H9 (cell line): Measurements from ENCODE around the gene TINAG. TPM values are rescaled to one million over a fixed set of nuclear protein-coding genes. Genes with fewer than 3 reads are reported as not detected.

Experiments used
- DNase-seq: peaks from one replicate; pipeline ENCODE4 v3.0.0-alpha.2; 2017
- H2AFZ ChIP-seq: one replicate; pipeline ENCODE4 v1.6.1; 2013; ENCODE audit warnings: mild to moderate bottlenecking, low read length, control low read depth, moderate library complexity
- H2AK5ac ChIP-seq: 2 replicates; pipeline ENCODE4 v1.6.1; 2013; ENCODE audit warnings: low read length, control low read depth, mixed read lengths; ENCODE audit not compliant: insufficient read length
- H2BK120ac ChIP-seq: one replicate; pipeline ENCODE4 v1.6.1; 2013; ENCODE audit warnings: low read depth, mild to moderate bottlenecking, low read length, control low read depth, inconsistent platforms; ENCODE audit not compliant: poor library complexity, severe bottlenecking
- H2BK12ac ChIP-seq: 2 replicates; pipeline ENCODE4 v1.6.1; 2013; ENCODE audit warnings: low read length, control low read depth, mixed read lengths, low read depth; ENCODE audit not compliant: insufficient read length
- H2BK15ac ChIP-seq: 2 replicates; pipeline ENCODE4 v1.6.1; 2013; ENCODE audit warnings: low read depth, low read length, control low read depth
- H2BK20ac ChIP-seq: one replicate; pipeline ENCODE4 v1.6.1; 2013; ENCODE audit warnings: low read depth, mild to moderate bottlenecking, low read length, control low read depth, inconsistent platforms; ENCODE audit not compliant: poor library complexity, severe bottlenecking
- H2BK5ac ChIP-seq: 2 replicates; pipeline ENCODE4 v1.6.1; 2013; ENCODE audit warnings: low read length, control low read depth, mixed read lengths; ENCODE audit not compliant: insufficient read length
- H3K14ac ChIP-seq: 2 replicates; pipeline ENCODE4 v1.6.1; 2013; ENCODE audit warnings: low read length, control low read depth; ENCODE audit not compliant: insufficient read depth
- H3K18ac ChIP-seq: 2 replicates; pipeline ENCODE4 v1.6.1; 2013; ENCODE audit warnings: low read depth, mild to moderate bottlenecking, mixed read lengths, low read length, control low read depth; ENCODE audit not compliant: insufficient read length
- H3K23ac ChIP-seq: 2 replicates; pipeline ENCODE4 v1.6.1; 2013; ENCODE audit warnings: low read length, control low read depth, mixed read lengths, low read depth; ENCODE audit not compliant: insufficient read length
- H3K23me2 ChIP-seq: 2 replicates; pipeline ENCODE4 v1.6.1; 2013; ENCODE audit warnings: low read depth, mild to moderate bottlenecking, mixed read lengths, low read length, control low read depth; ENCODE audit not compliant: insufficient read length, poor library complexity, severe bottlenecking
- H3K27ac ChIP-seq: 2 replicates; pipeline ENCODE4 v1.5.1; 2013; ENCODE audit warnings: low read length, control low read depth, mixed read lengths, low read depth; ENCODE audit not compliant: insufficient read length
- H3K27me3 ChIP-seq: 2 replicates; pipeline ENCODE4 v1.6.1; 2013; ENCODE audit warnings: low read length, control low read depth, inconsistent platforms; ENCODE audit not compliant: insufficient read depth
- H3K4ac ChIP-seq: 2 replicates; pipeline ENCODE4 v1.6.1; 2013; ENCODE audit warnings: low read depth, mild to moderate bottlenecking, control low read depth, inconsistent platforms, low read length, moderate library complexity
- H3K4me1 ChIP-seq: 2 replicates; pipeline ENCODE4 v1.6.1; 2013; ENCODE audit warnings: low read length, control low read depth, inconsistent platforms; ENCODE audit not compliant: insufficient read depth
- H3K4me2 ChIP-seq: 2 replicates; pipeline ENCODE4 v1.6.1; 2013; ENCODE audit warnings: low read length, control low read depth, mixed read lengths; ENCODE audit not compliant: insufficient read length, insufficient read depth
- H3K56ac ChIP-seq: 2 replicates; pipeline ENCODE4 v1.6.1; 2013; ENCODE audit warnings: low read depth, mild to moderate bottlenecking, mixed read lengths, low read length, control low read depth; ENCODE audit not compliant: insufficient read length
- H3K79me1 ChIP-seq: 2 replicates; pipeline ENCODE4 v1.6.1; 2013; ENCODE audit warnings: low read depth, mild to moderate bottlenecking, moderate library complexity, low read length, control low read depth, inconsistent platforms; ENCODE audit not compliant: insufficient read depth, poor library complexity, severe bottlenecking
- H3K79me2 ChIP-seq: 2 replicates; pipeline ENCODE4 v1.6.1; 2013; ENCODE audit warnings: low read length, control low read depth, inconsistent platforms; ENCODE audit not compliant: insufficient read depth
- H3K9ac ChIP-seq: 2 replicates; pipeline ENCODE4 v1.6.1; 2013; ENCODE audit warnings: low read length, control low read depth, mixed read lengths; ENCODE audit not compliant: insufficient read length; ENCODE audit errors: extremely low read depth
- H3K9me3 ChIP-seq: one replicate; pipeline ENCODE4 v1.6.1; 2013; ENCODE audit warnings: low read depth, low read length, inconsistent platforms; ENCODE audit not compliant: control insufficient read depth
- H3T11ph ChIP-seq: one replicate; pipeline ENCODE4 v1.6.1; 2013; ENCODE audit warnings: mild to moderate bottlenecking, low read length, control low read depth, inconsistent platforms
- H4K20me1 ChIP-seq: one replicate; pipeline ENCODE4 v1.6.1; 2013; ENCODE audit not compliant: control insufficient read depth, insufficient read length, insufficient read depth
- H4K5ac ChIP-seq: 2 replicates; pipeline ENCODE4 v1.6.1; 2013; ENCODE audit warnings: low read depth, mild to moderate bottlenecking, mixed read lengths, low read length, control low read depth; ENCODE audit not compliant: insufficient read length
- H4K8ac ChIP-seq: replicated peaks from 2 replicates; pipeline ENCODE4 v1.6.1; 2013; ENCODE audit warnings: low read length, control low read depth, mixed read lengths, low read depth; ENCODE audit not compliant: insufficient read length
- H4K91ac ChIP-seq: 2 replicates; pipeline ENCODE4 v1.6.1; 2013; ENCODE audit warnings: low read depth, mild to moderate bottlenecking, moderate library complexity, mixed read lengths, low read length, control low read depth; ENCODE audit not compliant: insufficient read length
- H3K27ac Mint-ChIP-seq, 3 experiments: 2 replicates in 2 of 3; 3 replicates in 1 of 3; pipeline ENCODE4 v1.8.0; 2020 to 2021; ENCODE audit warnings: mixed read lengths in 3 of 3, mild to moderate bottlenecking in 1 of 3, moderate library complexity in 1 of 3
- H3K27me3 Mint-ChIP-seq: 2 replicates; pipeline ENCODE4 v1.8.0; 2021; ENCODE audit warnings: low read depth, mild to moderate bottlenecking, moderate library complexity, mixed read lengths
- H3K36me3 Mint-ChIP-seq, 3 experiments: 2 replicates in 2 of 3; 3 replicates in 1 of 3; pipeline ENCODE4 v1.8.0; 2020 to 2021; ENCODE audit warnings: low read depth in 3 of 3, mixed read lengths in 3 of 3; ENCODE audit not compliant: insufficient read depth in 1 of 3
- H3K4me1 Mint-ChIP-seq, 2 experiments: 2 replicates each; pipeline ENCODE4 v1.8.0; 2020; ENCODE audit warnings: mixed read lengths in 2 of 2
- H3K4me3 Mint-ChIP-seq, 2 experiments: 2 replicates in 1 of 2; 3 replicates in 1 of 2; pipeline ENCODE4 v1.8.0; 2020 to 2021; ENCODE audit warnings: mild to moderate bottlenecking in 2 of 2, mixed read lengths in 2 of 2, moderate library complexity in 1 of 2
- H3K9me3 Mint-ChIP-seq, 2 experiments: 2 replicates in 1 of 2; 3 replicates in 1 of 2; pipeline ENCODE4 v1.8.0; 2020; ENCODE audit warnings: mild to moderate bottlenecking in 2 of 2, mixed read lengths in 2 of 2, moderate library complexity in 1 of 2
- CTCF ChIP-seq: fragments of 200-600 bp; sonication (generic); conservative IDR thresholded peaks from 3 replicates; pipeline ENCODE4 v1.8.0; 2021; ENCODE audit warnings: antibody characterized with exemption, mild to moderate bottlenecking
- total RNA-seq: library from RNA; stranded (reverse); gene quantifications from 2 replicates; pipeline ENCODE4 v1.2.1, GENCODE V29; 2021

Gene TINAG
- total RNA-seq, 1 experiment from 2014 or later: not detected

- Histone ChIP-seq H3K27ac (no peak overlapping the region), H2BK20ac (no peak overlapping the region), H3K9ac (no peak overlapping the region), H3T11ph (no peak overlapping the region), H3K4me2 (no peak overlapping the region), H2BK120ac (no peak overlapping the region), H3K4ac (no peak overlapping the region), H3K4me1 (no peaks in the 10 kb centered on the region), H3K14ac (no peak overlapping the region), H3K23me2 (no peaks in the 10 kb centered on the region), H3K79me2 (no peaks in the 10 kb centered on the region), H2BK12ac (no peak overlapping the region), H4K8ac (no peak overlapping the region), H2BK15ac (no peak overlapping the region), H4K20me1 (no peaks in the 10 kb centered on the region), H3K9me3 (no peaks in the 10 kb centered on the region), H2BK5ac (no peak overlapping the region), H4K5ac (no peak overlapping the region), H3K23ac (no peak overlapping the region), H2AK5ac (no peak overlapping the region), H3K18ac (no peak overlapping the region), H4K91ac (no peak overlapping the region), H3K56ac (no peak overlapping the region), H3K79me1 (no peaks in the 10 kb centered on the region), H3K27me3 (no peaks in the 10 kb centered on the region), H2AFZ (no peak overlapping the region)
- H3K9me3 Mint-ChIP-seq: no peaks in the 10 kb centered on the region
- no peak overlapping the region for H3K27ac Mint-ChIP-seq
- DNase-seq: no peak
- no peaks in the 10 kb centered on the region for H3K4me1 Mint-ChIP-seq
- H3K4me3 Mint-ChIP-seq: no peak overlapping the region
- no peak for TF ChIP-seq CTCF
- H3K36me3 Mint-ChIP-seq: no peaks in the 10 kb centered on the region; a peak in 1 of 7 replicates
- no peaks in the 10 kb centered on the region for H3K27me3 Mint-ChIP-seq
These were observed 118.8 kb downstream of the TINAG start for GRCh38 chr6:54426995-54427394.
